ENCODE measurements around the gene ID2. TPM values are rescaled to one million over a fixed set of nuclear protein-coding genes. Genes with fewer than 3 reads are reported as not detected.

ID2 gene
- total and polyA plus RNA-seq, 3 donors from 2014 or later, result 31.3 to 87.2 (median 48.8) TPM

- Histone ChIP-seq H3K9me3 (no peaks in the 10 kb centered on the region), H3K4me3 (no peak overlapping the region), H3K27ac (no peak overlapping the region), H3K27me3 (no peaks in the 10 kb centered on the region), H3K4me1 (peaks cover 5% of the 10 kb centered on the region), H3K36me3 (ENCODE audit: low read depth, missing control alignments) (no peaks in the 10 kb centered on the region)
- TF ChIP-seq CTCF (IDR thresholded peaks at IDR 0.05) (no peak), POLR2A (IDR thresholded peaks at IDR 0.05) (no peak)
- DNase-seq, result no peak
- intact Hi-C loops (cut with DNase I; ENCODE audit: low total_unique reads), result no loop called here
- 64 to 70% methylated on average over 8 to 10 of the region's 10 CpGs for WGBS, 2 donors
These were observed 22.6 kb upstream of the ID2 start for GRCh38 chr2:8659092-8659734.

- no peaks in the 10 kb centered on the region for H3K27me3 ChIP-seq
- no peak overlapping the region for H3K4me3 ChIP-seq
- no peak overlapping the region for H3K27ac ChIP-seq
- no peaks in the 10 kb centered on the region for H3K36me3 ChIP-seq (ENCODE audit: low read depth, missing control alignments)
- TF ChIP-seq POLR2A (IDR thresholded peaks at IDR 0.05), result no peak
- TF ChIP-seq CTCF (IDR thresholded peaks at IDR 0.05), result no peak
- H3K9me3 ChIP-seq, result no peaks in the 10 kb centered on the region
- no peak for DNase-seq
- H3K4me1 ChIP-seq, result peaks cover 5% of the 10 kb centered on the region
- 64 to 68% methylated on average over 8 to 16 of the region's 18 CpGs for WGBS, 2 donors
- intact Hi-C loops (cut with DNase I; ENCODE audit: low total_unique reads), result no loop called here
These were observed 21.9 kb upstream of the ID2 start for GRCh38 chr2:8659735-8660492.

GRCh38 chr2:8661235-8661634 lies 20.6 kb upstream of the ID2 start:
- DNase-seq, result no peak
- TF ChIP-seq CTCF (IDR thresholded peaks at IDR 0.05), result no peak
- no peak for TF ChIP-seq POLR2A (IDR thresholded peaks at IDR 0.05)
- no peaks in the 10 kb centered on the region for H3K36me3 ChIP-seq (ENCODE audit: low read depth, missing control alignments)
- peaks cover 5% of the 10 kb centered on the region for H3K4me1 ChIP-seq
- H3K27ac ChIP-seq, result peak overlapping the region in 1 of 2 donors; percentile 35
- H3K27me3 ChIP-seq, result no peaks in the 10 kb centered on the region
- intact Hi-C loops (cut with DNase I; ENCODE audit: low total_unique reads), result no loop called here
- WGBS, 2 donors, result 82 to 94% methylated on average over 6 of the region's 6 CpGs
- H3K9me3 ChIP-seq, result no peaks in the 10 kb centered on the region
- no peak overlapping the region for H3K4me3 ChIP-seq

- Histone ChIP-seq H3K9me3 (no peaks in the 10 kb centered on the region), H3K27me3 (no peaks in the 10 kb centered on the region), H3K36me3 (ENCODE audit: low read depth, missing control alignments) (no peaks in the 10 kb centered on the region), H3K4me3 (no peak overlapping the region), H3K27ac (peak overlapping the region in 1 of 2 donors; percentile 35), H3K4me1 (peaks cover 5% of the 10 kb centered on the region)
- WGBS, 2 donors, result 26 to 63% methylated on average over 7 of the region's 7 CpGs
- DNase-seq, result peak; percentile 48
- intact Hi-C loops (cut with DNase I; ENCODE audit: low total_unique reads), result no loop called here
- TF ChIP-seq POLR2A (IDR thresholded peaks at IDR 0.05) (no peak), CTCF (IDR thresholded peaks at IDR 0.05) (no peak)
These were observed 20.1 kb upstream of the ID2 start for GRCh38 chr2:8661736-8662135.
